Measurements from ENCODE around the gene ARFGAP1.

- TF ChIP-seq CTCF (IDR thresholded peaks at IDR 0.05) (no peak), POLR2A (IDR thresholded peaks at IDR 0.05) (no peak), POLR2AphosphoS5 (IDR thresholded peaks at IDR 0.05; ENCODE audit: insufficient read depth in 1 of 2, low read depth in 1 of 2) (no peak)
Observed at GRCh38 chr20:63248835-63249591, 23.6 kb upstream of the ARFGAP1 start.

Measured in vagina (tissue), 2 donors.